GM19025 (cell line): ENCODE data around the gene MAS1.

ENCODE experiments used
- ATAC-seq: cut with Tn5 transposase; IDR thresholded peaks from one replicate; pipeline ENCODE4 v1.9.1; 2021; ENCODE audit warnings: mild to moderate bottlenecking, low read depth, moderate library complexity; ENCODE audit not compliant: unreplicated experiment

The MAS1 gene

DNA sequence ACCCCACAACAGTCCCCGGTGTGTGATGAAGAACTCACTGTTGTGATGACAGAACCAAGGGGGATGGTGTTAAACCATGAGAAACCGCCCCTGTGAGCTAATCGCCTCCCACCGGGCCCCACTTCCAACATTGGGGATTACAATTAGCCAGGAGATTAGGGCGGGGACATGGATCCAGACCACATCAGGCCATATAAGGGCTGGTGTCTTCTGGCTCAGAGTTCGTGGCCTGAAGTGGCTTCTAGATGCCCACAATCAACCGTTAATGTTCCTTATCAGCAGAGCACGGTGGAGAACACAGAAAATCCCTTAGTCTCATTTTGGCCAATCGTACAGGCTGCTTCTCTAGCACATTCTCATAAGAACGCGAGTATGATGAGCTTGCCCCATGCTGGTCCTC lies 10.9 kb upstream of the MAS1 start:
- no peak for ATAC-seq

- ATAC-seq: no peak
Measured at GRCh38 chr6:159880412-159880975, 10.3 kb upstream of the MAS1 start.

GRCh38 chr6:159884720-159885119 lies 6.1 kb upstream of the MAS1 start:
- no peak for ATAC-seq

DNA sequence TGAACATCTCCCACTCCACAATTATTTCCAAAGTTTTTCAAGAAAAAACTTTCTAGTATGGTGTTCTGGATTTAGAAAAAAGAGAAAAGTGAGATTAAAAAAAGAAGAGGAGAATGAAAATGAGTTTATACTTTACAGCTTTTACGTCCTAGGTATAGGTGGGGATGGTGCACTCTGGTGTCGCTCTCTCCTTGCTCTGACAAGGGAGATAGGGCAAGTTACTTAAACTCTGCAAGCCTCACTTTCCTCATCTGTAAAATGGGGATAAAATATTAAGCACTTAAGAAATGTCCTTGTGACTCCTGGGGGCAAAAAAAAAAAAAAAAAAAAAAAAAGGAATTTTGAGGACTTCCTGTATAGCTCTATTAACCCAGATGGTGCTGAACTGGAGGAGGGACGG lies 4.5 kb upstream of the MAS1 start:
- ATAC-seq: no peak

DNA sequence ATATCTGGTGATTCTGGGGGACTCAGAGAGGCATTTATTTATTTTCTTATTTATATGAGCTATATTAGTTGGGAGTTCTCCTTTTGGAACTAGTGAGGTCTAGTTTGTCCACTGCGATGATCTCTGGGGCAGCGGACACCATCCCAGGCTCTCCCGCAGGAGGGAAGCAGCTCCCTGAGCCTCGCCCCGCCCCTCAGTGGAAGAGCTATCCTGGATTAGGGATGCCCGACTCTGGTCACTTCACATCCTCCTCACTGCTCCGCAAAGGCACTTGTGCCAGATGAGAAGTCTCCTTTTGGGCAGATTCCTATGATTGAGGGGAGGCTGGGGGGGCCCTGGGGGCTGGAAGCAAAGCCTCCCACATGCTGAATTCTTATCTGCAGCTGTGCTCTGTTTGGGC lies 3.6 kb upstream of the MAS1 start:
- no peak for ATAC-seq

DNA sequence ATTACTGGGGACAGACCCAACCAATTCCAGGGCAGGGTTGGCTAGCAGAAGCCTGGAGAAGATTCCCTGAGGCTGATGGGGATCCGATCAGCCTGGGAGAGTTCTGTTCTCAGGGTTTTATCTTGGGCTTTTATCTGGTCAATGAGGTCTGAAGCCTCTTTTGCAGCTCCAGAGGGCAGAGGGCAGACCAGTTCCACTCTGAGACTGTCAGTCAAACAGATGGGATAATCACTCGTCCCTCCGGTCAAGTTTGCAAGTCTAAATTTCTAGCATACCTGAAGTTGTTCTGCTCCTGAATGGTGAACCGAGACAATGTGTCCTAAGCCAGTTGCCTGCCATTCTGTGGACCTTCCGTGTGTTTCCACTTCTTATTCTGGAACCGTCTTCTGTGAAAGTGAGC lies 3.0 kb upstream of the MAS1 start:
- no peak for ATAC-seq

- ATAC-seq: no peak
Measured at GRCh38 chr6:159890201-159890600, 587 bp upstream of the MAS1 start.

DNA sequence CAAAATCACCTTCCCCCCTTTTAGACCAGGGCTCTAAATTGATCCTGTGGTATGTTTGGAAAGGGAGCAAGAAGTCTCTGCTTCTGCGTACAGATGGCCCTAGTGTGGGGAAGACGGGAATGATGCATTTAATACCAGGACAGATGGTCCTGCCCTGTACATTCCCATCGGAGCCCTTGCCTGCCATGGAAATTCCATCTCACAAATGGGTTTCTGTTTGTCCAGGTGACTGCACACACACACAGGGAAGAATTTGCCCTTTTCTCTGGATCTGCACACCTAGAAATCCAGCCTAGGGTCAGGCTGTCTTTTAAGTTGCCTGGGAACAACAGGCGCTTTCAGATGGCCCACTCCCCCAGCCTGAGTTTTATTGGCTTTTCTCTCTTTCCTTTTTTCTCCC lies 1.3 kb downstream of the MAS1 start:
- no peak for ATAC-seq

GRCh38 chr6:159893064-159893463 lies 2.3 kb downstream of the MAS1 start:
- no peak for ATAC-seq

DNA sequence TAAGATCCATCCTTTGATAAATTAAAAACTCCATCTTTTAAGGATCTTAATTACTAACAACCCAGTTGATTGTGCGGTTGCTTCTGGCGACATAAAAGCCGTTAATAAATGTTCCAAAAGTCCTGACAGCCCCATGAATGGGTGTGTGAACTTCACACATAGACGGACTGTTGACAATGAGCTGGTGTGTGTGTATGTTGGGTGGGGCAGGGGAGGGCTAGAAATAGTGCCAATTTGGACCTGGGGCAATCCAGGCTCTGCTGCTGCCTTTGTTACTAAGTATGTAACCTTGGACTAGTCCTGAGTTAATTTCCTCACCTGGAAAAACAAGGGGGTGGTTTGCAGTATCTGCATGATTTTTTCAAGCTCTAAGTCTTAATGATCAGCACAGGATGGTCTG lies 4.2 kb downstream of the MAS1 start:
- no peak for ATAC-seq

GRCh38 chr6:159897603-159898002 lies 6.8 kb downstream of the MAS1 start:
- no peak for ATAC-seq

- ATAC-seq: no peak
Measured at GRCh38 chr6:159898519-159898918, 7.7 kb downstream of the MAS1 start.

DNA sequence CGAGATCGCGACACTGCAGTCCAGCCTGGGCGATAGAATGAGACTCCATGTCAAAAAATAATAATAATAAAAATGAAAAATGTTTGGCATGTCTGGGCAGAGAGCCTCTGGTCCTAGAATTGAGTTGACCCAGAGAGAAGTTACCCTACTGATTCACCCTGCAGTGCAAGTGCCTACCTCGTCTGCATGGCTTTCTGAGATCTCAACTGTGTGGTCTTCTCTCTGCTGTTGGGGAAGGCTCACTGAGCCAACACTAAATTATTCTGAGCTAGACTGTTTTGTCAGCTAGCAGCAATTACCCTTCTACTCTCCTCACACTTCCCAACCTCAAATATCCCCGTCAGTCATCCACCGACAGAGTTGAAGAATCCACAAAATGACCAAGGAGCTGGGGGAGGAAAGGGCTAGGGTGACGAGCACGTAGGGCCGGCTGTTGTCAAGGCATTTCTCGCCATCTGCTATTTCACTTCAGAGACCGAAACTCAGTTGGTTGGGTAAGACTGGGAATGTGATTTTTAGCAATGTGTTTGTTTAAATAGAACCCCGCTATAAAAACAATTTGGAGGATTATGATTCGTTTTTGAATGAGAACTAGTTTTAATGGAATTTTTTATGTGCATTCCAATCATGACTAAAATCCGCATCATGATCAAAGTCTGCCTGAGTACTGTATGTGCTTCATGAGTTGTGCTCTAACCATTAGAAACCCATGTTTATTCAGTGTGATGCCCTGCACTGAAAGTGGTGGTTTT lies 9.4 kb downstream of the MAS1 start:
- no peak for ATAC-seq

GRCh38 chr6:159902620-159903019 lies 11.8 kb downstream of the MAS1 start:
- ATAC-seq: no peak

- ATAC-seq: no peak
Measured at GRCh38 chr6:159904497-159904911, 13.7 kb downstream of the MAS1 start.

- ATAC-seq: no peak
Measured at GRCh38 chr6:159906400-159906799, 15.6 kb downstream of the MAS1 start.

- no peak for ATAC-seq
Measured at GRCh38 chr6:159908535-159908934, 17.7 kb downstream of the MAS1 start.

- no peak for ATAC-seq
Measured at GRCh38 chr6:159908979-159909378, 18.2 kb downstream of the MAS1 start.

DNA sequence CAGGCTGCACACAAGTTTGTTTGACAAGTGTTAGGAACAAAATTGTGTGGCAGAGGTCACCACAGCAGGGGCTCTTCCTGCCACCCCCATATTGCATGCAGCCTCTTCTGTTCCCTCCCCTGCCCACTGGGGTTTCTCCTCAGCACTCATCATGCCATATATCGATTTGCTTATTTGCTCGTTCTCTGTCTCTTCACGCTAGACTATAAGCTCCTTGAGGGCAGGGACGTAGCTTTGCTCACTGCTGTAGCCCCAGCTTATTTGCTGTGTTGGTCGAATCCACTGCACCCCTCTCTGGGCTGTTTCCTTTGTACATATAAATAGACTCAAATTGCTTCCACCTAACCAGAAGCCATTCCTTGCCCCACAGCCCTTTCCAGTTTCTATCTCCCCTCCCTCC lies 19.6 kb downstream of the MAS1 start:
- no peak for ATAC-seq

DNA sequence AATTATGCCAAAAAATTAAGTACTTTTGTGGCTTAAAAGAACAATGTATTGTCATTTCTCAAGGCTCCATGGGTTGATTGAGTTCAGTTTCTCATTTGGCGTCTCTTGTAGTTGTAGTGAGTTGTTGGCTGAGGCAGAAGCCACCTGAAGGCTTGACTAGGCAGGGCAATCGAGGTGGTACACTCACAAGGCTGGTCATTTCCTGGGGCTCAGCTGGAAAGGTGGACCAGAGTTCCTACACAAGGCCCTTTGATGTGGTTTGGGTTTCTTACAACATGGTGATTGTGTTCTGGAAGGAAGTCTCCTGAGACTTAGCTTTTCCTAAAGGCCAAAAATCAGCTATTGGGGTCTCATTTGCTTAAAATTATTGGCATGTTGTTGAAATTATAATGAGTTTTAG lies 22.6 kb downstream of the MAS1 start:
- ATAC-seq: no peak

DNA sequence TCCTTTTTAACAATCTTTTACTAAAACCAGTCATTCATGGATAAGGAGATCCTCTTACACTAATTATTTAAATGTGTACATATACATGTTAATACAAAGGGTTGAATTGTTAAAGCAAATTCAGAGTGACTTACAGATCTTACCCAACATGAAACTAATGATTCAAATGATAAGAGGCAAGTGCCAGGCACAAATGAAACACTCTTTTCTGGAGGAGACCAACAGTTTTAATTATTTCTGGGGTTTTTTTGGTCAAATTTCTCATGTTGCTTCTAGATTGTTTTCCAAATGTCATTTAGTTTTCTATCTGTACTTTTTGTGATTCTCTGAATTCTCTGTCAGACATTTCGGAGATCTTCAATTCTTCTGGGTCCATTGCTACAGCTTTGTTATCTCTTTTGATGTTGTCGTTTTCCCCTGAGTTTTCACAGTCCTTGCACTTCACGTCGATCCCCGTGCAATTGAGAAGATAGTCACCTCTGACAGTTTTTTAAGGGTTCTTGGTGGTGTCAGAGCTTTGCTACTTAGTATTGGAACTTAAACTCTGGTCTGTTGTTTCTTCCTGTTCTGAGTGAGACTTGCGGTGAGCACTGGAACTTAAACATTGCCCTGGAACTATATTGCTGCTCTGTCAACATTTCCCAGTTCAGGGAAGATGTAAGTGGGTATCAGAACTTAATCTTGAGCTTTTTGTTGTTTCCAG lies 23.2 kb downstream of the MAS1 start:
- ATAC-seq: no peak

DNA sequence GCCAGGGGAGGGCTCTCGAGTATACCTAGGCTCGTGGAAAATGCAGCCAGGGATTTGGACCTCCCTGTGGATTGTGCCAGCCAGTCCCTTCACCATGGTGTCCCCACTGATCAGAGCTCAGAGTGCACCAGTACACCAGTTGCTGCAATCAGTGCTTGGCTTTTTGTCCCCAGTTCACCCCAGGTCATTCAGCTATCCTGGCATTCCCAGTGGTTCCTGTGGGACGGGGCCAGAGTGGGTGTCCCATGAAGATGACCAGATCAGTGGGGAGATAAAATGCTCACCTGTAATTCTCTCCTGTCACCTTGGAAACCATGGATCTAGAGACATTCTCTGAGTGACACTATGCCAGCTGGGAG lies 23.8 kb downstream of the MAS1 start:
- no peak for ATAC-seq
